Measurements from ENCODE around the gene MMP28.
"Not testable (repeated sequence)": the region's sequence is repeated elsewhere in the genome, so short reads cannot be mapped to it uniquely, and the experiment has no call there.

MMP28 gene

DNA sequence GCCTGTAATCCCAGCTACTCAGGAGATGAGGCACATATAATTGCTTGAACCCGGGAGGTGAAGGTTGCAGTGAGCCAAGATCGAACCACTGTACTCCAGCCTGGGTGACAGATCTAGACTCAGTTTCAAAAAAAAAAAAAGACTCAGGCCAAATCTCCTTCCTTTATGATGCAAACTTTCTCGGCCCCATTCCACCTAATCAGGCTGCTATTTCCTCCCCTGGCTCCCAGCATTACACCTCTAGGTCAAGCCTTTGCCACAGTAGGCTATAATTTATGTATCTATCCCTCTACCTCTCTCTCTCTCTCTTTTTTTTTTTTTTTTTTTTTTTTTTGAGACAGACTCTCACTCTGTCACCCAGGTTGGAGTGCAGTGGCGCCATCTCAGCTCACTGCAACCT, 43.9 kb downstream of the MMP28 start:
- H3K4me2 ChIP-seq (ENCODE audit: insufficient read depth, low read length, poor library complexity, severe bottlenecking); DNase-seq (ENCODE audit: low spot score); H3K4me1 ChIP-seq (ENCODE audit: control insufficient read depth in 2 of 2, insufficient read depth in 1 of 2, low read depth in 1 of 2, low read length in 2 of 2); H2BK5ac ChIP-seq (ENCODE audit: low read length); H3K18ac ChIP-seq (ENCODE audit: low read length); H2BK120ac ChIP-seq (ENCODE audit: low read depth, low read length); H3K9ac ChIP-seq (ENCODE audit: low read depth, low read length, poor library complexity); H3K9me3 ChIP-seq (replicated peaks in 1 of 2; ENCODE audit: control insufficient read depth in 2 of 2, insufficient read depth in 1 of 2, low read depth in 1 of 2, low read length in 2 of 2); H2BK12ac ChIP-seq (ENCODE audit: low read length); H3K27ac ChIP-seq (replicated peaks; ENCODE audit: low read length); H3K36me3 ChIP-seq (replicated peaks in 1 of 2; ENCODE audit: control insufficient read depth in 2 of 2, insufficient read depth in 2 of 2, low read length in 2 of 2); H3K4me3 ChIP-seq (ENCODE audit: low read length in 2 of 2); H4K91ac ChIP-seq (ENCODE audit: low read depth, low read length, poor library complexity); H4K8ac ChIP-seq (ENCODE audit: low read depth, low read length); H2AFZ ChIP-seq (ENCODE audit: low read length); H2AK5ac ChIP-seq (ENCODE audit: low read depth, low read length); H3K4ac ChIP-seq (ENCODE audit: low read length); H3K14ac ChIP-seq (ENCODE audit: low read length); H3K23ac ChIP-seq (ENCODE audit: low read depth, low read length, poor library complexity); H2BK15ac ChIP-seq (ENCODE audit: low read length); H3K79me1 ChIP-seq (ENCODE audit: low read depth, low read length): not testable (repeated sequence)
- H3K27me3 ChIP-seq (ENCODE audit: control insufficient read depth in 3 of 3, insufficient read depth in 3 of 3, low read depth in 1 of 3, low read length in 3 of 3), result peaks cover 0 to 39% (median 14%) of the 10 kb centered on the region in 3 experiments
- WGBS, 2 donors (ENCODE audit: extremely low coverage in 2 of 2, insufficient read length in 2 of 2, insufficient replicate concordance in 1 of 2), result no CpG with 5 or more reads among the region's 4 CpGs

DNA sequence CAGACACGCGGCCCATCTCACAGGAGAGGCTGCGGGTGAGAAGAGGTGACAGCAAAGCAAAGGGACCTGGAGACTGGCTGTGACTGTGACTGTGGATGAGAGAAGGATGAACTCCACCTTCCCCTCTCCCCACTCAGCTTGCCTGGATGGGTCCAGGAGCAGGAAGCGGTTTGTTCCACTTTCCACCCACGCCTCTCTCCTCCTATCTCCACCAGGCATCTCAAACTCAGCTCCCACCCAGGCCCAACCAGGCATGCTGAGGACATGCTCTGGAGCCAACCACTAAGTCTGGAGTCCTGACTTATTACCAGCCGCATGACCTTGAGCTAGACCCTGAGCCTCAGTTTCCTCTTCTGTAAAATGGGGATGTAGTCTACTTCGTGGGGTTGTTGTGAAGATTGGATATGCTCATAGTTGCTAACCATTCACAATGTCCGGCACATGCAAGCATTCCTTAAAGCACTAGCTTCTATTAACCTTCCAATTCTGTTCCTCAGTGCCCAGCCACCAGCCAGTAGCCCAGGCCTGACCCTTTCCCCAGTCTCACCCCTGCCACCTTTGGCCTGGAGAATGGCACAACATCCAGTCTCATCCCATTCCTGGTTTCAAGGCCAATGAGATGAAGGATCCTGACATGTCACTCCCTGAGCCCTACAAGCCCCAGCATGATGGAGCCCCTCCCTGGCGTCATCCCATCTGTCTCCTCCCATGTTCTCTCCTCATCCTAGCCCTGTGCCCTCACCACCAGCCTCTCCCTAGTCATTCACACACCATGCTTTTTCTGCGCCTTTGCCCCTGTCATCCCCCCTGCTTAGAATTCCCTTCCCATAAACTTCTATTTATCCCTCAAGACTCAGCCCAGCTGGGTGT, 44.7 kb downstream of the MMP28 start:
- H3K36me3 ChIP-seq (replicated peaks in 1 of 2; ENCODE audit: control insufficient read depth in 2 of 2, insufficient read depth in 2 of 2, low read length in 2 of 2), result no peaks in the 10 kb centered on the region
- peak overlapping the region; percentile 5 for H2BK15ac ChIP-seq (ENCODE audit: low read length)
- H2BK120ac ChIP-seq (ENCODE audit: low read depth, low read length), result no peak overlapping the region
- peaks cover 5 to 7% of the 10 kb centered on the region in 2 donors for H3K4me1 ChIP-seq (ENCODE audit: control insufficient read depth in 2 of 2, insufficient read depth in 1 of 2, low read depth in 1 of 2, low read length in 2 of 2)
- no peak overlapping the region for H4K91ac ChIP-seq (ENCODE audit: low read depth, low read length, poor library complexity)
- H2BK5ac ChIP-seq (ENCODE audit: low read length), result no peak overlapping the region
- H2AFZ ChIP-seq (ENCODE audit: low read length), result peak overlapping the region; percentile 88
- DNase-seq (ENCODE audit: low spot score), result no peak
- H3K4me3 ChIP-seq (ENCODE audit: low read length in 2 of 2), result no peak overlapping the region
- H3K4ac ChIP-seq (ENCODE audit: low read length), result no peak overlapping the region
- H3K9me3 ChIP-seq (replicated peaks in 1 of 2; ENCODE audit: control insufficient read depth in 2 of 2, insufficient read depth in 1 of 2, low read depth in 1 of 2, low read length in 2 of 2), result no peaks in the 10 kb centered on the region
- no peak overlapping the region for H2AK5ac ChIP-seq (ENCODE audit: low read depth, low read length)
- no CpG with 5 or more reads among the region's 10 CpGs for WGBS, 2 donors (ENCODE audit: extremely low coverage in 2 of 2, insufficient read length in 2 of 2, insufficient replicate concordance in 1 of 2)
- no peak overlapping the region for H3K27ac ChIP-seq (replicated peaks; ENCODE audit: low read length)
- peak overlapping the region; percentile 51 for H3K4me2 ChIP-seq (ENCODE audit: insufficient read depth, low read length, poor library complexity, severe bottlenecking)
- no peak overlapping the region for H2BK12ac ChIP-seq (ENCODE audit: low read length)
- H3K27me3 ChIP-seq (ENCODE audit: control insufficient read depth in 3 of 3, insufficient read depth in 3 of 3, low read depth in 1 of 3, low read length in 3 of 3), result peaks cover 0 to 41% (median 14%) of the 10 kb centered on the region in 3 experiments
- no peak overlapping the region for H3K14ac ChIP-seq (ENCODE audit: low read length)
- H3K18ac ChIP-seq (ENCODE audit: low read length), result peak overlapping the region; percentile 84
- no peak overlapping the region for H3K23ac ChIP-seq (ENCODE audit: low read depth, low read length, poor library complexity)
- H3K79me1 ChIP-seq (ENCODE audit: low read depth, low read length), result no peaks in the 10 kb centered on the region
- H3K9ac ChIP-seq (ENCODE audit: low read depth, low read length, poor library complexity), result no peak overlapping the region
- no peak overlapping the region for H4K8ac ChIP-seq (ENCODE audit: low read depth, low read length)

DNA sequence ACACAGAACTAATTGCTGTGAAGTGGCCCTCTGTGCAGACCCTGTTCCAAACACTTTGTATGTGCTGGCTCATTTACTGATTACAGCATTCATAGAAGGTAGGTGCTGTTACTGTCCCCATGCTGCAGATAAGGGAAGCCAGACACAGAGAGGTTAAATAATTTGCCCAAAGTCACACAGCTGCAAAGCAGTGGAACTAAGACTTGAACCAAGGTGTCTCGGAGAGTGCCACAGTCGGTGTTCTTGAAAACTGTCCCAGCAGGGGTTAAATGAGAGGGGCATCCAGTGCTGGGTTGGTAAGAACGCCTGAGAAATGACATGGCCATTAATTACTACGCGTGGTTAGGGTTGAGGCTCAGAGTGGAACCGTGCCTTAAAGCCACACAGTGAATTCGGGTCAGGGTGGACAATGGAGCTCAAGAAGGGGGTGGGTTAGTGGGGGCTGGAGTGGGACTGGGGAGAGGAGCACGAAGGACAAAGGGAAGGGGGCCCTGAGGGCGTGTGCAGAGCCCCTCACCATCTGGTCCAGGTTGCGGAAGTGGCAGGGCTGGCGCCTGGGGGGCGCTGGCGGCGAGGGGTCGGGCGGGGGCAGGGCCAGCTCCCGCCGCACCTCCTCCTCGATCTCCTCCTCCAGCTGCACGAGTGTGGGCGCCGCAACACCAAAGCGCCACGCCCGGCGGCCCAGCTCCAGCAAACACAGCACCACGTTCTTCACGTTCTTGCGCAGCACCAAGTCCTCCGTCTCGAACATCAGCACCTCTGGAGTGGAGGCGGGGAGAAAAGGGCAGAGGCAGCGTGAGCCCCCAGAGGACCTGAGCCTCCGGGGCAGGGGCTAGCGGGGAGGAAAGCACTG, 45.7 kb downstream of the MMP28 start:
- H3K4me3 ChIP-seq (ENCODE audit: low read length in 2 of 2), result peak overlapping the region in 1 of 2 donors; percentile 12
- H3K4me1 ChIP-seq (ENCODE audit: control insufficient read depth in 2 of 2, insufficient read depth in 1 of 2, low read depth in 1 of 2, low read length in 2 of 2), result peaks cover 5 to 7% of the 10 kb centered on the region in 2 donors
- no peaks in the 10 kb centered on the region for H3K36me3 ChIP-seq (replicated peaks in 1 of 2; ENCODE audit: control insufficient read depth in 2 of 2, insufficient read depth in 2 of 2, low read length in 2 of 2)
- no peak overlapping the region for H2BK12ac ChIP-seq (ENCODE audit: low read length)
- peak overlapping the region; percentile 84 for H3K18ac ChIP-seq (ENCODE audit: low read length)
- no peak for DNase-seq (ENCODE audit: low spot score)
- no peak overlapping the region for H2AK5ac ChIP-seq (ENCODE audit: low read depth, low read length)
- WGBS, 2 donors (ENCODE audit: extremely low coverage in 2 of 2, insufficient read length in 2 of 2, insufficient replicate concordance in 1 of 2), result no CpG with 5 or more reads among the region's 35 CpGs
- no peak overlapping the region for H4K91ac ChIP-seq (ENCODE audit: low read depth, low read length, poor library complexity)
- H2AFZ ChIP-seq (ENCODE audit: low read length), result peak overlapping the region; percentile 88
- H3K9me3 ChIP-seq (replicated peaks in 1 of 2; ENCODE audit: control insufficient read depth in 2 of 2, insufficient read depth in 1 of 2, low read depth in 1 of 2, low read length in 2 of 2), result no peaks in the 10 kb centered on the region
- H3K27me3 ChIP-seq (ENCODE audit: control insufficient read depth in 3 of 3, insufficient read depth in 3 of 3, low read depth in 1 of 3, low read length in 3 of 3), result peaks cover 0 to 41% (median 14%) of the 10 kb centered on the region in 3 experiments
- H3K4ac ChIP-seq (ENCODE audit: low read length), result no peak overlapping the region
- H3K9ac ChIP-seq (ENCODE audit: low read depth, low read length, poor library complexity), result peak overlapping the region; percentile 72
- H2BK15ac ChIP-seq (ENCODE audit: low read length), result peak overlapping the region; percentile 5
- no peak overlapping the region for H3K27ac ChIP-seq (replicated peaks; ENCODE audit: low read length)
- no peak overlapping the region for H3K14ac ChIP-seq (ENCODE audit: low read length)
- peak overlapping the region; percentile 52 for H3K23ac ChIP-seq (ENCODE audit: low read depth, low read length, poor library complexity)
- H3K79me1 ChIP-seq (ENCODE audit: low read depth, low read length), result no peaks in the 10 kb centered on the region
- no peak overlapping the region for H4K8ac ChIP-seq (ENCODE audit: low read depth, low read length)
- peak overlapping the region; percentile 51 for H3K4me2 ChIP-seq (ENCODE audit: insufficient read depth, low read length, poor library complexity, severe bottlenecking)
- H2BK5ac ChIP-seq (ENCODE audit: low read length), result no peak overlapping the region
- H2BK120ac ChIP-seq (ENCODE audit: low read depth, low read length), result no peak overlapping the region

DNA sequence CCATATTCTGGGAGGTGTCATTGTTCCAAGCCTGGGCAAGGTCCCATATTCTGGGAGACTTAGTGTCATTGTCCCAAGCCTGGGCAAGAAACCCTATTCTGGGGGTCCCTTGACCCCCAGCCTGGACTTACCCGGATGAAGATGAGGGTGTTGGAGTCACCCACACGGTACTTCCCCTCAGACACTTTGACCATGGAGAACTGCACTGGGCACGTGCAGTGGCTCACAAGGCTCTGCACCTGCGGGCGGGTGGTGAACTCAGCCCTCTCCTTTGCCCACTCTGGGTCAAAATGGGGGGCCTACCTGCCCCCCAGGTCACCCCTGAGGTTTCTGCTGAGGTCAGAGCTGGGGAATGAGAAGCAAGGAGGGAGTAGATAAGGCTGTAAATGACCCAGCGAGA, 46.5 kb downstream of the MMP28 start:
- Histone ChIP-seq H3K36me3 (replicated peaks in 1 of 2; ENCODE audit: control insufficient read depth in 2 of 2, insufficient read depth in 2 of 2, low read length in 2 of 2) (no peaks in the 10 kb centered on the region), H3K23ac (ENCODE audit: low read depth, low read length, poor library complexity) (no peak overlapping the region), H3K79me1 (ENCODE audit: low read depth, low read length) (no peaks in the 10 kb centered on the region), H2BK15ac (ENCODE audit: low read length) (no peak overlapping the region), H3K18ac (ENCODE audit: low read length) (no peak overlapping the region), H4K91ac (ENCODE audit: low read depth, low read length, poor library complexity) (no peak overlapping the region), H3K4ac (ENCODE audit: low read length) (no peak overlapping the region), H3K4me1 (ENCODE audit: control insufficient read depth in 2 of 2, insufficient read depth in 1 of 2, low read depth in 1 of 2, low read length in 2 of 2) (peaks cover 5 to 7% of the 10 kb centered on the region in 2 donors), H3K9ac (ENCODE audit: low read depth, low read length, poor library complexity) (no peak overlapping the region), H3K9me3 (replicated peaks in 1 of 2; ENCODE audit: control insufficient read depth in 2 of 2, insufficient read depth in 1 of 2, low read depth in 1 of 2, low read length in 2 of 2) (no peaks in the 10 kb centered on the region), H3K14ac (ENCODE audit: low read length) (no peak overlapping the region), H3K4me3 (ENCODE audit: low read length in 2 of 2) (no peak overlapping the region), H2BK120ac (ENCODE audit: low read depth, low read length) (no peak overlapping the region), H2BK12ac (ENCODE audit: low read length) (no peak overlapping the region), H3K27me3 (ENCODE audit: control insufficient read depth in 3 of 3, insufficient read depth in 3 of 3, low read depth in 1 of 3, low read length in 3 of 3) (peaks cover 0 to 41% (median 14%) of the 10 kb centered on the region in 3 experiments), H2AK5ac (ENCODE audit: low read depth, low read length) (peak overlapping the region; percentile 6), H2BK5ac (ENCODE audit: low read length) (no peak overlapping the region), H2AFZ (ENCODE audit: low read length) (no peak overlapping the region), H3K4me2 (ENCODE audit: insufficient read depth, low read length, poor library complexity, severe bottlenecking) (no peak overlapping the region), H4K8ac (ENCODE audit: low read depth, low read length) (no peak overlapping the region), H3K27ac (replicated peaks; ENCODE audit: low read length) (no peak overlapping the region)
- DNase-seq (ENCODE audit: low spot score), result no peak
- no CpG with 5 or more reads among the region's 6 CpGs for whole genome bisulfite sequencing, 2 donors (ENCODE audit: extremely low coverage in 2 of 2, insufficient read length in 2 of 2, insufficient replicate concordance in 1 of 2)

Measured in neuronal stem cell (in vitro differentiated cells).